GM23338 (cell line): ENCODE data around the gene GAK.

Source experiments
- CTCF ChIP-seq, 2 experiments: fragments of 200-600 bp in 1 of 2; sonication (generic) in 1 of 2; conservative IDR thresholded peaks; 2 replicates each; pipeline versions ENCODE4 v1.5.1 to v1.6.1; 2016 to 2017; ENCODE audit warnings: antibody characterized with exemption in 2 of 2, low read depth in 2 of 2, mild to moderate bottlenecking in 2 of 2, moderate library complexity in 1 of 2
- ETS1 ChIP-seq: IDR thresholded peaks from 2 replicates; pipeline ENCODE4 v1.6.1; 2016; ENCODE audit warnings: antibody characterized with exemption
- EZH2 ChIP-seq: fragments of 200-600 bp; sonication (generic); IDR thresholded peaks from one replicate; pipeline ENCODE4 v1.8.0; 2017; ENCODE audit warnings: antibody characterized with exemption, mild to moderate bottlenecking, low read depth; ENCODE audit not compliant: unreplicated experiment
- EZH2phosphoT487 ChIP-seq: fragments of 200-600 bp; sonication (generic); IDR thresholded peaks from one replicate; pipeline ENCODE4 v1.8.1; 2018; ENCODE audit warnings: antibody characterized with exemption; ENCODE audit not compliant: unreplicated experiment

- TF ChIP-seq CTCF (conservative IDR thresholded peaks at IDR 0.05; ENCODE audit: low read depth in 2 of 2) (no peak), ETS1 (no peak), EZH2 (no peak), EZH2phosphoT487 (no peak)
Observed at GRCh38 chr4:915595-915994, 16.5 kb downstream of the GAK start.
